NCI-H2029 (cell line): ENCODE data around the gene APP.
A peak's percentile ranks its signal among the peaks of the same experiment; 100 is the strongest.

Source experiments
- DNase-seq: peaks from one replicate; lab custom pipeline; 2025; lab: John Stamatoyannopoulos, UW

Gene APP

DNA sequence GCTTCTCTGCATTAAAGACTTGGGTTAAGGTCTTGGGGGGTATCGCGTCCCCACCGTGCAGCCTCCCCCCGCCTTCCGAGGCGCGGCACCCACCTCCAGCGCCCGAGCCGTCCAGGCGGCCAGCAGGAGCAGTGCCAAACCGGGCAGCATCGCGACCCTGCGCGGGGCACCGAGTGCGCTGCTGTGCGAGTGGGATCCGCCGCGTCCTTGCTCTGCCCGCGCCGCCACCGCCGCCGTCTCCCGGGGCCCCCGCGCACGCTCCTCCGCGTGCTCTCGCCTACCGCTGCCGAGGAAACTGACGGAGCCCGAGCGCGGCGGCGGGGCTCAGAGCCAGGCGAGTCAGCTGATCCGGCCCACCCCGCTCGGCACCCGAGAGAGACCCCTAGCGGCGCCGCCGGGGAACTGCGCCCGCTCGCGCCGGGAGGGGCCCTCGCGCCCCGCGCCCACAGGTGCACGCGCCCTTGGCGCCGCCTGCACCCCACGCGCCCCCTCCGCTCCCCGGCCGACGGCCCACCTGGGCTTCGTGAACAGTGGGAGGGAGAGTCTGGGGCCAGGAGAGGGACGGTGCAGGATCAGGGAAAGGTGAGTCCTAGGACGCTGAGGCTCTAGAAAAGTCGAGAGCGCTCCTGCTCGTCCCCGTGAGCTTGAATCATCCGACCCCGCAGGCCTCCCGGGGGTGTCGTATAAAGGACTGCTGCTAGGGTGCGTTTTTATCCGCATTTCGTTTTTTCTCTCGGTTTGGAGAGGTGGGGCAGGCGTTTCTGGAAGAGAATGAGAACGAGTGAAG, at the start of gene APP:
TSS of gene APP (minus strand) at position 300 of the 787 bp plus-strand sequence. CDS start at position 150, 150 bp downstream.
- peak; percentile 69 for DNase-seq

DNA sequence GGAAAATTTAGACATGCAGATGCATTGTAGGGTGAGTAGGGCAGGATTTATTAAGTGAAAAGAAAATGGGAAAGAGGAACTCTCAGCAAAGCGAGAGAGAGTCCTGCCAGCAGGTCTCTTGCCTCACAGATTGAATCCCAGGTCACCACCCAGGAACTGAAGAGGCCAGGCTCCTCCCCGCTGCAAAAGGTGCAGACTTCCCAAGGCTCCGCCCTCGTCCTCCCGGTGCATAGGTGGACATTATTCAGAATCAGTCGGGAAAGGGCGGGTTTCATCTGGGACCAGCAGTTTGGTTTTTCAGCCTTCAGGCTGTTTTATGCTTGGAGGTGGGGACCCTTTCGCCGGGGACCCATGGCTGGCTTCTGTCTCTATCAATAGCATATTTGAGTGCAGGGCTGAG, 41.6 kb upstream of the APP start:
- no peak for DNase-seq

DNA sequence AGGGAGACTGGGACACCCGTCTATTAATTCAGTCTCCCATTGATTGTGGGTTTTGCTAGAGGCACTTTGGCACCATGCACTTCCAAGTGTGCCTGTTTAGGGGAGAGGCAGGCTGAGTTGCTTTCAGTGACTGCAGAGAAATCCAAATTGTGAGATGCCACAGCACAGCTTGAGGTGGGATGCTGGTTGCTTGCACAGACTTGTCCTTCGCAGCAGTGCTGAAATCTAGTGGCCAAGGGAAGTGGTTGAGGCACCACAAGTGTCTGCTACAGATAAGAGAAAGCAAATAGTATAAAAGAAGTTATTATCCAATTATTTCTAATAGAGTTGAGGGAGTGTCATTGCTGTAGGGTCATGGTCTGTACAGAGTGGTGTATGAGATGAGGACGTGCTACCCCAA, 40.0 kb upstream of the APP start:
- DNase-seq = no peak

DNA sequence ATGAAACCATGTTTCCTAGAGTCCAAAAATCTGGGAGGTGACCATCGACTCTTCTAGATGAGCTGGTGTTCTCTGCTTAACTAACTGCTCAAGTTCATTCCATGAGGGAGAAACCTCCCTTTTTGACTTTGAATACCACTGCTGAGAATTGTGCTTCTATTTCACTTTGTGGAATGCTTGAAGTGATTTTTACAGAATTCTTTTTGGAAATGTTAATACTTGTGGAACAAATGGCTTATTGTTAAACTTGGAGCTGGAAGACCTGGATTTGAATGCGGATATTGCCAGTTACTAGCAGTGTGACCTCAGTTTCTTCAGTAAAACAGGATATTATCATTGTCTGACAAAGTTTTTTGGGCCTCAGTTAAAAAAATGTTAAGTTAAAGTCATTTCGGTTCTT, 36.5 kb upstream of the APP start:
- DNase-seq = no peak

DNA sequence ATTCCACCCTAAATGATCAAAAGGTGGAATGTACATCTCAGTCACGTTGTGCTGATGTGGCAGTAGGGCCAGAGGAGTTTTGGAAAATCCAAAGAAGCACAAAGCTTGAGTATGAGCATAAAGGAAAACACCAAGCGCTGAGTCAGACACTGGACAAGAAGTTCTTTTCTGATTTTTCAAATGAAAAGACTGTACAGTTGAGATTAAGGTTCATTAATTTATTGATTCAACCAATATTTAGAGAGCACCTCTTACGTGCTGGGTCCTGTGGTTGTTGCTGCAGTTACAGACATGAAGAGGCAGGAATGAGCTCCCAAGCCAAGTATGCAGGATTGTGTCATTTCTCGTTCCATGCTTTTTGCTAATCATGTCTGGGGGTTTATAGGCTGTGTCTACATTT, 28.9 kb upstream of the APP start:
- no peak for DNase-seq

DNA sequence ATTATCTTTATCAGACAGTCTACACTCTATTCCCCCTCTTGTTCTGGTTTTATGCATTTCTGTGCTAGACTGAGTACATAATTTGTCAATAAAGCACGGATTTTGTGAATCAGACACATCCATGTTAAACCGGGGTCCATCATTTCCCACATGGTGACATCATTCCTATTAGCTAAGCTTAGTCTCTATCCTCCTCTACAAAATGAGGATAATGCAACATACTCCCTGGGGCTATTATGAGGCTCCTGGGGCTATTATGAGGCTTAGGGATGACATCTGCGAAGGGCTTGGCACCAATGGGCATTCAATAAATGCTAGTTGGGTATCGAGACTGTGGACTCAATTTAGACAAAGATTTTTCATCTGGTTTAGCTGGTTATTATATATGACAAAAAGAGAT, 25.1 kb upstream of the APP start:
- no peak for DNase-seq

GRCh38 chr21:26194811-26195251, 24.3 kb upstream of the APP start:
- DNase-seq = no peak

GRCh38 chr21:26194326-26194725, 23.8 kb upstream of the APP start:
- DNase-seq = no peak

GRCh38 chr21:26191609-26192008, 21.0 kb upstream of the APP start:
- DNase-seq = no peak

DNA sequence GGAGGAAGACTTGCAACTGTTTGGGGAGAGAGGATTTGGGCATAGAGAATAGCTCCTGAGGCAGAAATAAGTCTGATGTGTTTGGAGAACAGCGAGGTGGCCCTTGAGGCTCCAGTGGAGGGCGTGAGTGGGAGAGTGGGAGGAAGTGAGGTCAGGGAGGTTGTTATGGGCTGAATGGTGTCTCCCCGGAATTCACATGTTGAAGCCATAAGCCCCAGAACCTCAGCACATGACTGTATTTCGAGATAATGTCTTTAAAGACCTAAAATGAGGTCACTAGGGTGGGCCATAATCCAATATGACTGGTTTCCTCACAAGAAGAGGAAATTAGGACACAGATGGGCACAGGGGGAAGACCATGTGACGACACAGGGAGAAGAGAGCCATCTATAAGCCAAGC, 17.9 kb upstream of the APP start:
- no peak for DNase-seq

- no peak for DNase-seq
These were observed 14.9 kb upstream of the APP start for GRCh38 chr21:26185446-26185845.

DNA sequence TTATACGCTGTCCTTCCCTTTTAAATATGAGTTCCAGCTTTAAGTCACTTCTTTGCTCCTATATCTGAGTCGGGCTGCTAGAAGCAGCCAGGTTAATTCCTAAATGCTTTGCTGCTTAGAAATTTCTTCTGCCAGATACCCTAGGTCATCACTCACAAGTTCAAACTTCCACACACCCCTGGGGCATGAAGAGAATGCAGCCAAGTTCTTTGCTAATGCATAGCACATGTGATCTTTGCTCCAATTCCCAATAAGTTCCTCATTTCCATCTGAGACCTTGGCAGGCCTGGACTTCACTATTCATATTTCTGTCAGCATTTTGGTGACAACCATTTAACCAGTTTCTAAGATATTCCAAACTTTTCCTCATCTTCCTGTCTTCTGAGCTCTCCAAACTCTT, 14.5 kb upstream of the APP start:
- DNase-seq = no peak

DNA sequence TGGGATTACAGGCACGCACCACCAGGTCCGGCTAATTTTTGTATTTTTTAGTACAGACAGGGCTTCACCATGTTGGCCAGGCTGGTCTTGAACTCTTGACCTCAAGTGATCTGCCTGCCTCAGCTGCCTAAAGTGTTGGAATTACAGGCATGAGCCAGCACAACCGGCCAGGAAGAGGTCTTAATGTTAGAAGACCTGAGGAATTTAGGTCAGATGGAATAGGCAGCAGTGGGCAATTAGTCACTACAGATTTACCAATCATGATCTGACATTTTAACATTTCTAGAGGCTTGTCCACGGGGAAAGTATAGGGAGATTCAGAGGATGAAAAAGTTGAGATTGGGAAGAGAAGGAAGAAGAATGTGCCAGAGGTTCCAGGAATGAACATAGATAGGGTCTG, 8.9 kb upstream of the APP start:
- DNase-seq = no peak

DNA sequence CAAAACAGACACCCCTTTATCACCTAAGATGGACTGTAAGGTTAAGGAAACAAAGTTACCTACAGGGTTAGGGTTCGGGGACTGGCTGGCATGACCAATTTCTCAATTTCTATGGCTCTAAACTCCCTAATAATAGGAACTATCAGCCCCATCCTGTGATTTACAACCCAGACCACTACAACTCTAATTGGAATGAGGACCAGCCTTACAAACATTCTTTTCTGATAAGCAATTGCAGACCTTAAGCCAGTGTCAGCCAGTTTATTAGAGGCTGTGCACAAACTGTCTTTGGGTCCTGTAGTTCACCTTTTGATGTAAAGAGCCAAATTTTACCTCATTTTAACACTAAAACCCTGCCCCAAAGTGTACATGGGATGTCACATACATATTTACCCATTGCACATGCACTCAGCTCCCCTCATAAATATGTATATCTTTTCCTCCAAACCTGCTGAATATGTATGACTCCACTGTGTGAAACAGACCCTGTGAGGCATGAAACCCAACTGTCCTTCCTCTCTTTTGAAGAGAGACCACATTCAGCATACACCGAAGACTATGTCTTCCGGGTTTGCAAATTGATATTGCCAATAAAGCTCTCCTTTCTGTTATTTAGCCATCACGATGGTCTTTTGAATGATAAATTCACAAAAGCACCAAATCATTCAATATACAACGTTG, 7.3 kb upstream of the APP start:
- DNase-seq = no peak

- peak; percentile 31 for DNase-seq
These were observed 6.6 kb upstream of the APP start for GRCh38 chr21:26177187-26177586.

GRCh38 chr21:26171258-26172100, 909 bp upstream of the APP start:
- DNase-seq = no peak

DNA sequence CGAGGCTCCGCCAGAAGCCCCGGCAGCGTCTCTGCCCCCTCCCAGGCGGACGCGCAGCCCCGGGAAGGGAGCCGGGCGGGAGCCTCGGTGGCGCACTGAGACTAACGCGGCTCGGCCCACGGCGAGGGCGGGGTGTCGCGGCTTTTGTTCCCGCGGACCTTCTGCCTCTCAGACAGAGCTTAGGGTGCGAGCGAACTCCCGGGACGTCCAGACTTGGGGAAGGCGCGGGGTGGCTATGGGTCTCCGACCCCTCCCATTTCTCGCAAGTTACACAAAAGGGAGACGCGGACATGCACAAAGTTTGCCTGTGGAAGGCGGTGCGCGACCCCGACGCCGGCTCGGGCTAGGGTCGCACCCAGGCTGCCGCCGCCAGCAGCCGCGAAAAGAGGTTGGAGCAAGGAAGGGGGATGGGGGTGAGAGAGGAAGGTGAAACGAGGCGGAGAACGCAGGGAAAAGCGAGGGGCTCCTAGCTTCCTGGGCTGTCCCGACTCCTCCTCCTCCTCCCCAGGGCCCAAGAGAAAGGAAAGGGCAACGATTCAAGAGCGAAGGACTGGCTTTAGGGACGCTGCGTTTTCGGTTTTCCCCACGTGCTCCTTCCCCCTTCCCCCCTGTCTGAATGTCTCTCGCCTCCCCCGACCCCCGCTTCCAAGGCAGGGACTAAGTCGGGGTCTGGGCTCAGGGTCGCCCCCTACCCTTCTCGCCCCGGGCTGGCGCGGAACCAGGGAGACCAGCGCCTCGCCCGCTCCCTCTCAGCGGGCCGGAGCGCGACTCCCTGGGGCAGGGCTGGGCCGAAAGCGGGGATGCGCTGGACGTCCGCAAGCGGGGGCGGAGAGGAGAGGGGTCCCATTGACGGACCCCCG, 729 bp downstream of the APP start:
- DNase-seq = peak; percentile 69

DNA sequence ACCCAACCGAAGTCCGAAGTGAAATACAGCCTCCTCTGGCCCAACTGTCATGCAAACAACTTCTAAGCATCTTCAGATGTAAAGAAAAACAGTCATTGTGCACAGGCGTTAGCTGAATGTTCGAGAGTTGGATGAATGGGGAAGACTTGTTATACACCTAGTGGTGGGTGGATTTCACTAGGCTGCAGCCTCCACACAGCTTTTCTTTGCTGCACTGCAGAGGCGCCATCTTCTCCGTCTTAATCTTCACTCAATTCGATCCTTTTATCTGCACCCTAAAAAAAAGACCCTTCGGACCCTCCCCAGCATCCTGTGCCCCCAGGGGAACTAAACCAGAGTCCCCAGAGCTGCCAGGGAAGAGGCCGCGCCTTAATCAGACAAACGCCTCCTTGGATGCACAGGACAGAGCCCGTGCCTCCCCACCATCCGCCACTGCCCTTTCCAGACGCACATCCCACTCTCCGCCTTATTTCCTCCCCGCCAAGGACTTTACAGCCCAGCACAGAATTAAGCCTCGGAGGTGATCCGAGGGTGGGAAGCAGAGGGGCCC, 1.4 kb downstream of the APP start:
- peak; percentile 26 for DNase-seq

DNA sequence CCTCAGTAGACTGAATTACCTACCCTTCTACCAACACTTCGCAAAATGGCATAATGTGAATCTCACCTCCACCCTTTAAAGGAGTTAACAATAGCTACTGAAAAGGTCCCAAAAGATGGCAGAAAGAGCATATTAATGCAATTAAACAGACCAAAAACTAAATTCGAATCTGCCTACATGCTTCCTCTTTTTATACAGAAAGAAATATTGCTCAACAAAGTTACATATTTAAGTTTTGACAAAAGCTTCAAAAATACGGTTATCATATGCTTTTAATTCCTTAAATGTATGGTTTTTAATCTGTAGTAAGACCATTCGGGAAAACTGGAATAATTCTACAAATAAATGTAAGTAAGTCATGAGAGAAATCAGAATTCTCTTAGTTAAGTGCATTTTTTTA, 2.2 kb downstream of the APP start:
- DNase-seq = no peak

DNA sequence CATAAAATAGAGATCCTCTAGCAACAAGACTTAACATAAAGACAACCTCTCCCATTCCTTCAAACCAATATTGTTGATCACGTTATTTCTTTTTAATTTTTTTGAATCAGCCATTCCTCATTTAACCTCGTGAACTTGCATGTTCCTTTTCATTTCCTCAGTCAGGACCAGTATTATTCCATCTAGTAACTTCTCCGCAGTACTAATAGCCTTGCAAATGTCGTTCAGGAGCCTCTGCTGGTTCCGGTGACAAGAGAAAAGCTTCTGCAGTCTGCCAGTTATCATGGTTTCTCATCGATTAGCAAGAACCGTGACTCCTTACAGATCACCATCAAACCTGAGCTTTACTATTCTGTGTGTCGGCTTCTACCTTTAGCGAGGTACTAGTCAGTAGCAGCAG, 3.0 kb downstream of the APP start:
- peak; percentile 19 for DNase-seq

- no peak for DNase-seq
These were observed 5.2 kb downstream of the APP start for GRCh38 chr21:26165331-26165730.
